HG03139 (cell line): ENCODE results near the gene OSGEP.

Source experiments
- ATAC-seq: cut with Tn5 transposase; IDR thresholded peaks from one replicate; pipeline ENCODE4 v1.9.1; 2021; ENCODE audit not compliant: unreplicated experiment

OSGEP gene

GRCh38 chr14:20454516-20455354 is at the start of gene OSGEP, which contains the start of gene APEX1:
Gene OSGEP, minus strand, starts transcription at chr14:20454812. Its CDS starts 129 bp downstream, at chr14:20454683.
Gene APEX1, plus strand, starts transcription at chr14:20455226. Its CDS starts 420 bp downstream, at chr14:20455646.
- ATAC-seq = peak; percentile 79

GRCh38 chr14:20503898-20504297 is 49.3 kb upstream of the OSGEP start:
- no peak for ATAC-seq

- no peak for ATAC-seq
Observed at GRCh38 chr14:20501346-20501745, 46.7 kb upstream of the OSGEP start.

- ATAC-seq = no peak
Observed at GRCh38 chr14:20499881-20500280, 45.3 kb upstream of the OSGEP start.

GRCh38 chr14:20499108-20499507 is 44.5 kb upstream of the OSGEP start:
- ATAC-seq = no peak

GRCh38 chr14:20498622-20499021 is 44.0 kb upstream of the OSGEP start:
- no peak for ATAC-seq

- ATAC-seq = no peak
Observed at GRCh38 chr14:20494935-20495766, 40.5 kb upstream of the OSGEP start.

GRCh38 chr14:20493634-20494033 is 39.0 kb upstream of the OSGEP start:
- no peak for ATAC-seq

- ATAC-seq = no peak
Observed at GRCh38 chr14:20492486-20492885, 37.9 kb upstream of the OSGEP start.

- no peak for ATAC-seq
Observed at GRCh38 chr14:20490563-20490962, 36.0 kb upstream of the OSGEP start.

GRCh38 chr14:20489093-20489994 is 34.7 kb upstream of the OSGEP start:
- no peak for ATAC-seq

GRCh38 chr14:20487396-20487725 is 32.7 kb upstream of the OSGEP start:
- ATAC-seq = no peak

- no peak for ATAC-seq
Observed at GRCh38 chr14:20486684-20487395, 32.2 kb upstream of the OSGEP start.

GRCh38 chr14:20485900-20486299 is 31.3 kb upstream of the OSGEP start:
- no peak for ATAC-seq

GRCh38 chr14:20482382-20482781 is 27.8 kb upstream of the OSGEP start:
- no peak for ATAC-seq

- ATAC-seq = no peak
Observed at GRCh38 chr14:20478894-20479293, 24.3 kb upstream of the OSGEP start.

GRCh38 chr14:20477211-20477876 is 22.7 kb upstream of the OSGEP start:
- no peak for ATAC-seq

GRCh38 chr14:20476776-20477175 is 22.2 kb upstream of the OSGEP start:
- no peak for ATAC-seq

- ATAC-seq = no peak
Observed at GRCh38 chr14:20472536-20473169, 18.0 kb upstream of the OSGEP start.

GRCh38 chr14:20470603-20470901 is 15.9 kb upstream of the OSGEP start:
- ATAC-seq = no peak
